H1 (cell line): ENCODE measurements around the gene UPB1. TPM values are rescaled to one million over a fixed set of nuclear protein-coding genes. Genes with fewer than 3 reads are reported as not detected.
A peak's percentile ranks its signal among the peaks of the same experiment; 100 is the strongest.

Source experiments
- CBX8 ChIP-seq: fragments of 300-800, 300-1000 bp; sonication (generic); IDR thresholded peaks from 2 replicates; pipeline ENCODE4 v1.7.1; 2016; ENCODE audit warnings: low read depth, low read length, borderline replicate concordance
- CEBPB ChIP-seq: IDR thresholded peaks from 2 replicates; pipeline ENCODE4 v1.6.1; 2012; ENCODE audit warnings: low read depth, low read length
- HDAC6 ChIP-seq: IDR thresholded peaks from one replicate; pipeline ENCODE4 v1.7.1; 2012; ENCODE audit warnings: low read depth, mild to moderate bottlenecking, inconsistent platforms, low read length, moderate library complexity
- NRF1 ChIP-seq: IDR thresholded peaks from 2 replicates; pipeline ENCODE4 v1.6.1; 2011; ENCODE audit warnings: mild to moderate bottlenecking, low read depth, low read length, improper control_type of control experiment
- RNF2 ChIP-seq: fragments of 200-900, 300-1000 bp; sonication (generic); IDR thresholded peaks from 2 replicates; pipeline ENCODE4 v1.7.1; 2016; ENCODE audit warnings: borderline replicate concordance, low read depth, mild to moderate bottlenecking, antibody characterized with exemption, low read length; ENCODE audit not compliant: poor library complexity, severe bottlenecking; ENCODE audit errors: missing control alignments
- SP2 ChIP-seq: IDR thresholded peaks from 2 replicates; pipeline ENCODE4 v1.6.1; 2012; ENCODE audit warnings: mild to moderate bottlenecking, low read length, inconsistent platforms
- polyA plus RNA-seq, 7 experiments: library from polyadenylated mRNA; depleted of rRNA in 3 of 7; stranded (reverse) in 5 of 7; unstranded in 2 of 7; fragments of >200 nt in 5 of 7; fragments of 200-250 nt in 2 of 7; gene quantifications; 1 replicate in 5 of 7; 2 replicates in 1 of 7; 4 replicates in 1 of 7; pipeline versions ENCODE4 v1.2.1 to v1.2.3, GENCODE V29; 2011 to 2013; ENCODE audit warnings: missing spikeins in 2 of 7, mixed read lengths in 2 of 7
- total RNA-seq: library from RNA; stranded (reverse); fragmentation: NEBNext Ultra II Directional; extraction: Animal tissue kit (Norgen Biotek cat#: 25700); gene quantifications from 2 replicates; pipeline ENCODE4 v1.2.1, GENCODE V29; 2021
- TF ChIP-seq, protein P1 (sequence below): fragments of 300-600 bp; sonication (generic); IDR thresholded peaks from 2 replicates; pipeline ENCODE4 v1.7.1; 2012; ENCODE audit warnings: low read length, moderate library complexity, mild to moderate bottlenecking, inconsistent platforms; ENCODE audit not compliant: insufficient replicate concordance

UPB1 gene
- total and polyA plus RNA-seq, 2 of the 8 experiments (the other 6 are each of a cell fraction or from before 2014, with no cell fraction given): 0.09 TPM; not detected in 1

DNA sequence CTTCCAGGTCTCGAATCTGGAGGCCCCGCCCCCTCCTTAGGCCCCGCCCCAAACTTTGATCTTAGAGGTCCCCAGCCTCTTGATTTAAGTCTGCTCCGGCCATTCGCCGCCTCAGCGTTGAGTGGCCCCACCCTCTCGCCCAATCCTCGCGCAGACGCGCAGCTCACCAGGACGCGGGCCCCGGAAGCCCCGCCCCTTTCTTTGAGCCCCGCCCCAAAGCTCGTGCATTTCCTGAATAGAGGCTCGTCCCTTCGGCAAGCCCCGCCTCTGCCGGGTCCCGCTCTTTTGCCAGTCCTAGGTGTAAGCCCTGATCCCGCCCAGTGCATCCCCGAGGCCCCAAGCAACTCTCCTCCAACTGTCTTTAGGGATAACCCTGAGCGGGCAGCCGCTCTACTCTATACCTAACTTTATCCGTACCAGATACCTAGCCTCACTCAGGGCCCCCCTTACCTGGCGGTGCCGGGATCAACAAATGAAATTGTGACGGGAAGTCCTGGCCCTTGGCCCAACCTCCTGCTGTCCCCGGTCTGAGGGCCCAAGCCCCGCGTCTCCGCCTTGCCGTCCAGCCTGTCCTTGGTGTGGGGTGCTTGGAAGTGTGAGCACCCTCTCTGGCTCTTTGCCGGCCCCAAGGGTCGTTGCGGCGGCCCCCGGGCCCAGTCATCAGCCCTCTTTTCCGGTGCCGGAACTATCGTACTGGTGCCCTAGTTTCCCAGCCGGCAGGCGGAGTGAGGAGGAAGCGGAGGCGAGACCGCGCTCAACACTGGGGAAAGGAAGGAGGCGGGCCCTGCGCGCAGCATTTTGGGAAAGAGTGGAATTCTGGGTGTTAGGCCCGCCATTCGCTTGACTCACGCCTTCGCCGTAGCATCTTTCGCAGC lies 60.3 kb downstream of the UPB1 start, which contains the start of gene SNRPD3 (continued):
- no peak for TF ChIP-seq RNF2
- TF ChIP-seq NRF1: peak; percentile 35; the same call in 1 of the 2 replicates
- TF ChIP-seq CEBPB: no peak
- TF ChIP-seq CBX8: no peak
- TF ChIP-seq, protein P1, sequence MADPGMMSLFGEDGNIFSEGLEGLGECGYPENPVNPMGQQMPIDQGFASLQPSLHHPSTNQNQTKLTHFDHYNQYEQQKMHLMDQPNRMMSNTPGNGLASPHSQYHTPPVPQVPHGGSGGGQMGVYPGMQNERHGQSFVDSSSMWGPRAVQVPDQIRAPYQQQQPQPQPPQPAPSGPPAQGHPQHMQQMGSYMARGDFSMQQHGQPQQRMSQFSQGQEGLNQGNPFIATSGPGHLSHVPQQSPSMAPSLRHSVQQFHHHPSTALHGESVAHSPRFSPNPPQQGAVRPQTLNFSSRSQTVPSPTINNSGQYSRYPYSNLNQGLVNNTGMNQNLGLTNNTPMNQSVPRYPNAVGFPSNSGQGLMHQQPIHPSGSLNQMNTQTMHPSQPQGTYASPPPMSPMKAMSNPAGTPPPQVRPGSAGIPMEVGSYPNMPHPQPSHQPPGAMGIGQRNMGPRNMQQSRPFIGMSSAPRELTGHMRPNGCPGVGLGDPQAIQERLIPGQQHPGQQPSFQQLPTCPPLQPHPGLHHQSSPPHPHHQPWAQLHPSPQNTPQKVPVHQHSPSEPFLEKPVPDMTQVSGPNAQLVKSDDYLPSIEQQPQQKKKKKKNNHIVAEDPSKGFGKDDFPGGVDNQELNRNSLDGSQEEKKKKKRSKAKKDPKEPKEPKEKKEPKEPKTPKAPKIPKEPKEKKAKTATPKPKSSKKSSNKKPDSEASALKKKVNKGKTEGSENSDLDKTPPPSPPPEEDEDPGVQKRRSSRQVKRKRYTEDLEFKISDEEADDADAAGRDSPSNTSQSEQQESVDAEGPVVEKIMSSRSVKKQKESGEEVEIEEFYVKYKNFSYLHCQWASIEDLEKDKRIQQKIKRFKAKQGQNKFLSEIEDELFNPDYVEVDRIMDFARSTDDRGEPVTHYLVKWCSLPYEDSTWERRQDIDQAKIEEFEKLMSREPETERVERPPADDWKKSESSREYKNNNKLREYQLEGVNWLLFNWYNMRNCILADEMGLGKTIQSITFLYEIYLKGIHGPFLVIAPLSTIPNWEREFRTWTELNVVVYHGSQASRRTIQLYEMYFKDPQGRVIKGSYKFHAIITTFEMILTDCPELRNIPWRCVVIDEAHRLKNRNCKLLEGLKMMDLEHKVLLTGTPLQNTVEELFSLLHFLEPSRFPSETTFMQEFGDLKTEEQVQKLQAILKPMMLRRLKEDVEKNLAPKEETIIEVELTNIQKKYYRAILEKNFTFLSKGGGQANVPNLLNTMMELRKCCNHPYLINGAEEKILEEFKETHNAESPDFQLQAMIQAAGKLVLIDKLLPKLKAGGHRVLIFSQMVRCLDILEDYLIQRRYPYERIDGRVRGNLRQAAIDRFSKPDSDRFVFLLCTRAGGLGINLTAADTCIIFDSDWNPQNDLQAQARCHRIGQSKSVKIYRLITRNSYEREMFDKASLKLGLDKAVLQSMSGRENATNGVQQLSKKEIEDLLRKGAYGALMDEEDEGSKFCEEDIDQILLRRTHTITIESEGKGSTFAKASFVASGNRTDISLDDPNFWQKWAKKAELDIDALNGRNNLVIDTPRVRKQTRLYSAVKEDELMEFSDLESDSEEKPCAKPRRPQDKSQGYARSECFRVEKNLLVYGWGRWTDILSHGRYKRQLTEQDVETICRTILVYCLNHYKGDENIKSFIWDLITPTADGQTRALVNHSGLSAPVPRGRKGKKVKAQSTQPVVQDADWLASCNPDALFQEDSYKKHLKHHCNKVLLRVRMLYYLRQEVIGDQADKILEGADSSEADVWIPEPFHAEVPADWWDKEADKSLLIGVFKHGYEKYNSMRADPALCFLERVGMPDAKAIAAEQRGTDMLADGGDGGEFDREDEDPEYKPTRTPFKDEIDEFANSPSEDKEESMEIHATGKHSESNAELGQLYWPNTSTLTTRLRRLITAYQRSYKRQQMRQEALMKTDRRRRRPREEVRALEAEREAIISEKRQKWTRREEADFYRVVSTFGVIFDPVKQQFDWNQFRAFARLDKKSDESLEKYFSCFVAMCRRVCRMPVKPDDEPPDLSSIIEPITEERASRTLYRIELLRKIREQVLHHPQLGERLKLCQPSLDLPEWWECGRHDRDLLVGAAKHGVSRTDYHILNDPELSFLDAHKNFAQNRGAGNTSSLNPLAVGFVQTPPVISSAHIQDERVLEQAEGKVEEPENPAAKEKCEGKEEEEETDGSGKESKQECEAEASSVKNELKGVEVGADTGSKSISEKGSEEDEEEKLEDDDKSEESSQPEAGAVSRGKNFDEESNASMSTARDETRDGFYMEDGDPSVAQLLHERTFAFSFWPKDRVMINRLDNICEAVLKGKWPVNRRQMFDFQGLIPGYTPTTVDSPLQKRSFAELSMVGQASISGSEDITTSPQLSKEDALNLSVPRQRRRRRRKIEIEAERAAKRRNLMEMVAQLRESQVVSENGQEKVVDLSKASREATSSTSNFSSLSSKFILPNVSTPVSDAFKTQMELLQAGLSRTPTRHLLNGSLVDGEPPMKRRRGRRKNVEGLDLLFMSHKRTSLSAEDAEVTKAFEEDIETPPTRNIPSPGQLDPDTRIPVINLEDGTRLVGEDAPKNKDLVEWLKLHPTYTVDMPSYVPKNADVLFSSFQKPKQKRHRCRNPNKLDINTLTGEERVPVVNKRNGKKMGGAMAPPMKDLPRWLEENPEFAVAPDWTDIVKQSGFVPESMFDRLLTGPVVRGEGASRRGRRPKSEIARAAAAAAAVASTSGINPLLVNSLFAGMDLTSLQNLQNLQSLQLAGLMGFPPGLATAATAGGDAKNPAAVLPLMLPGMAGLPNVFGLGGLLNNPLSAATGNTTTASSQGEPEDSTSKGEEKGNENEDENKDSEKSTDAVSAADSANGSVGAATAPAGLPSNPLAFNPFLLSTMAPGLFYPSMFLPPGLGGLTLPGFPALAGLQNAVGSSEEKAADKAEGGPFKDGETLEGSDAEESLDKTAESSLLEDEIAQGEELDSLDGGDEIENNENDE: no peak
- TF ChIP-seq HDAC6: no peak
- no peak for TF ChIP-seq SP2
